Spleen (tissue), 11 donors: ENCODE results near the gene RCSD1. TPM values are rescaled to one million over a fixed set of nuclear protein-coding genes. Genes with fewer than 3 reads are reported as not detected.

Source experiments
- DNase-seq: peaks from one replicate; pipeline ENCODE4 v3.0.0-alpha.2; 2020
- H3K27ac ChIP-seq, 8 donors: fragments of 200-600 bp; sonication (generic) in 7 of 8; 1 replicate in 4 of 8; 2 replicates in 4 of 8; pipeline versions ENCODE4 v1.5.0 to v1.8.0; 2016 to 2021; ENCODE audit warnings: inconsistent platforms in 4 of 8, mild to moderate bottlenecking in 4 of 8, moderate library complexity in 1 of 8
- H3K27me3 ChIP-seq, 7 donors: fragments of 200-600 bp; sonication (generic) in 6 of 7; replicated peaks in 1 of 7; 1 replicate in 4 of 7; 2 replicates in 3 of 7; pipeline versions ENCODE4 v1.5.0 to v1.8.0; 2016 to 2021; ENCODE audit warnings: inconsistent platforms in 3 of 7, mild to moderate bottlenecking in 1 of 7
- H3K36me3 ChIP-seq, 6 donors: fragments of 200-600 bp; sonication (generic) in 5 of 6; 1 replicate in 4 of 6; 2 replicates in 2 of 6; pipeline versions ENCODE4 v1.5.0 to v1.8.0; 2016 to 2021; ENCODE audit warnings: inconsistent platforms in 2 of 6
- H3K4me1 ChIP-seq, 6 donors: fragments of 200-600 bp; sonication (generic) in 5 of 6; 1 replicate in 3 of 6; 2 replicates in 3 of 6; pipeline versions ENCODE4 v1.5.0 to v1.8.0; 2016 to 2021; ENCODE audit warnings: inconsistent platforms in 3 of 6
- H3K4me3 ChIP-seq, 8 donors: fragments of 200-600 bp; sonication (generic) in 7 of 8; 1 replicate in 4 of 8; 2 replicates in 4 of 8; pipeline versions ENCODE4 v1.5.0 to v1.8.0; 2016 to 2021; ENCODE audit warnings: inconsistent platforms in 4 of 8, mild to moderate bottlenecking in 4 of 8, moderate library complexity in 2 of 8
- H3K9me3 ChIP-seq, 8 donors: fragments of 200-600 bp; sonication (generic) in 7 of 8; 1 replicate in 4 of 8; 2 replicates in 4 of 8; pipeline versions ENCODE4 v1.5.0 to v1.8.0; 2016 to 2021; ENCODE audit warnings: inconsistent platforms in 4 of 8
- CTCF ChIP-seq, 11 experiments: fragments of 200-600 bp in 7 of 11; fragments of 450-650 bp in 4 of 11; sonication (generic) in 4 of 11; IDR thresholded peaks in 8 of 11; conservative IDR thresholded peaks in 3 of 11; 1 replicate in 7 of 11; 2 replicates in 4 of 11; pipeline versions ENCODE4 v1.4.0 to v1.8.0; 2016 to 2021; ENCODE audit warnings: antibody characterized with exemption in 11 of 11, inconsistent platforms in 4 of 11, mild to moderate bottlenecking in 1 of 11
- POLR2A ChIP-seq, 3 donors: fragments of 450-650 bp; IDR thresholded peaks; one replicate each; pipeline ENCODE4 v1.5.1; 2017; ENCODE audit warnings: antibody characterized with exemption in 3 of 3, mild to moderate bottlenecking in 1 of 3
- POLR2AphosphoS5 ChIP-seq, 3 donors: sonication (generic); formaldehyde crosslinking; IDR thresholded peaks; one replicate each; pipeline ENCODE4 v1.5.1; 2017; ENCODE audit warnings: antibody characterized with exemption in 3 of 3
- WGBS, 5 donors: extraction: QIAGEN DNeasy Blood & Tissue Kit in 3 of 5; methylation state at CpG; one replicate each; pipeline versions ENCODE4 v1.1.5 to v1.1.7; 2013 to 2018; 5-methylcytosine and 5-hydroxymethylcytosine counted together
- intact Hi-C: fragments of 100-400 bp; cut with DNase I; formaldehyde crosslinking; loops from one replicate; pipeline ENCODE4 v1.15.0; 2023; ENCODE audit warnings: low total_unique reads
- polyA plus RNA-seq, 3 donors: library from polyadenylated mRNA; stranded (reverse); fragments of 200-250 nt; gene quantifications; one replicate each; pipeline ENCODE4 v1.2.1, GENCODE V29; 2013
- total RNA-seq, 7 donors: library from RNA; depleted of rRNA in 3 of 7; stranded (reverse); fragments of >200 nt in 3 of 7; fragmentation: NEBNext Ultra II Directional in 4 of 7; extraction: Animal tissue kit (Norgen Biotek cat#: 25700) in 4 of 7; gene quantifications; one replicate each; pipeline versions ENCODE4 v1.1.0 to v1.2.1, GENCODE V29; 2016 to 2021
- donor health status: healthy with polysubstance abuse.
- donor health status: DM: no; HTN: no; CAD: no; lungs with moderate emphysema.
- donor health status: DM: no; HTN: no; CAD: no.
- donor health status: Bipolar disorder and iron deficiency.
- donor health status: healthy.
- donor health status: DM: no; HTN: no; CAD: no.
- donor health status: DM: yes; HTN: yes; CAD: no.

RCSD1 gene
- total and polyA plus RNA-seq, 10 donors, result 58.9 to 144 (median 107) TPM

GRCh38 chr1:167669209-167670124 lies 39.4 kb downstream of the RCSD1 start:
- WGBS, 5 donors, result 62 to 77% (median 62%) methylated on average over 4 to 6 of the region's 6 CpGs
- Histone ChIP-seq H3K9me3 (no peaks in the 10 kb centered on the region), H3K36me3 (peaks cover 0 to 94% (median 5%) of the 10 kb centered on the region in 6 donors), H3K27me3 (no peaks in the 10 kb centered on the region), H3K4me1 (peaks cover 23 to 100% (median 73%) of the 10 kb centered on the region in 6 donors), H3K4me3 (no peak overlapping the region), H3K27ac (peak overlapping the region in 3 of 8 donors; percentile 2 to 40 (median 3))
- TF ChIP-seq POLR2A (IDR thresholded peaks at IDR 0.05) (no peak), CTCF (IDR thresholded peaks at IDR 0.05 in 8 of 11, conservative IDR thresholded peaks at IDR 0.05 in 3 of 11) (no peak), POLR2AphosphoS5 (IDR thresholded peaks at IDR 0.05) (peak in 1 of 3 donors; percentile 30)
- intact Hi-C loops, result no loop called here
- DNase-seq, result no peak

DNA sequence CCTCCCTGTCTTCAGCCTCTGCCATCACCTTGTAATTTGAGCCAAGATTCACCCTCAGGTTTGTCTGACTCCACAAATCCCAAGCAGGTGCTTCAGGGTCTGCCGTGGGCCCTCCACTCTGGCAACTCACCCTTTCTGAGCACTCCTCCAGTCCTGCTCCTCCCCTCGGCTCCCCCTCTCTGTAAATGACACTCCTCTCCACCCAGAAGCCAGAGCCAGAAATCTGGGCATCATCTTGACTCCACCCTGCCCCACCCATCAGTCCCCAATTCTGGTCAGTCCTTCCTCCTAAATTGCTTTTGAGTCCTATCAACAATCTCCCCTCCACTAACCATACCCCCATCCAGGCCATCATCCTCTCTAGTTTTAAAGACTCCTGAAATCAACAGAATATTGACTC lies 40.5 kb downstream of the RCSD1 start:
- Histone ChIP-seq H3K36me3 (peaks cover 0 to 94% (median 5%) of the 10 kb centered on the region in 6 donors), H3K9me3 (no peaks in the 10 kb centered on the region), H3K27me3 (no peaks in the 10 kb centered on the region), H3K27ac (peak overlapping the region in 2 of 8 donors; percentile 0 to 64), H3K4me1 (peaks cover 23 to 100% (median 75%) of the 10 kb centered on the region in 6 donors), H3K4me3 (no peak overlapping the region)
- TF ChIP-seq POLR2A (IDR thresholded peaks at IDR 0.05), result no peak
- no peak for TF ChIP-seq POLR2AphosphoS5 (IDR thresholded peaks at IDR 0.05)
- no peak for TF ChIP-seq CTCF (IDR thresholded peaks at IDR 0.05 in 8 of 11, conservative IDR thresholded peaks at IDR 0.05 in 3 of 11)
- no peak for DNase-seq
- intact Hi-C loops, result no loop called here
- WGBS, 5 donors, result 90 to 98% (median 93%) methylated on average over 2 of the region's 2 CpGs

GRCh38 chr1:167671727-167672511 lies 41.9 kb downstream of the RCSD1 start:
- Histone ChIP-seq H3K4me1 (peaks cover 32 to 100% (median 77%) of the 10 kb centered on the region in 6 donors), H3K27ac (peak overlapping the region in 4 of 8 donors; percentile 7 to 64 (median 40)), H3K27me3 (no peaks in the 10 kb centered on the region), H3K9me3 (no peaks in the 10 kb centered on the region), H3K4me3 (no peak overlapping the region), H3K36me3 (peaks cover 0 to 94% (median 5%) of the 10 kb centered on the region in 6 donors)
- WGBS, 5 donors, result 63 to 75% (median 68%) methylated on average over 5 of the region's 5 CpGs
- intact Hi-C loops, result no loop called here
- TF ChIP-seq CTCF (IDR thresholded peaks at IDR 0.05 in 8 of 11, conservative IDR thresholded peaks at IDR 0.05 in 3 of 11) (no peak), POLR2AphosphoS5 (IDR thresholded peaks at IDR 0.05) (peak in 2 of 3 donors; percentile 39 to 51)
- DNase-seq, result no peak
